ENCODE data around the gene COL6A5.
"Not testable (repeated sequence)": the region's sequence is repeated elsewhere in the genome, so short reads cannot be mapped to it uniquely, and the experiment has no call there.

The COL6A5 gene

DNA sequence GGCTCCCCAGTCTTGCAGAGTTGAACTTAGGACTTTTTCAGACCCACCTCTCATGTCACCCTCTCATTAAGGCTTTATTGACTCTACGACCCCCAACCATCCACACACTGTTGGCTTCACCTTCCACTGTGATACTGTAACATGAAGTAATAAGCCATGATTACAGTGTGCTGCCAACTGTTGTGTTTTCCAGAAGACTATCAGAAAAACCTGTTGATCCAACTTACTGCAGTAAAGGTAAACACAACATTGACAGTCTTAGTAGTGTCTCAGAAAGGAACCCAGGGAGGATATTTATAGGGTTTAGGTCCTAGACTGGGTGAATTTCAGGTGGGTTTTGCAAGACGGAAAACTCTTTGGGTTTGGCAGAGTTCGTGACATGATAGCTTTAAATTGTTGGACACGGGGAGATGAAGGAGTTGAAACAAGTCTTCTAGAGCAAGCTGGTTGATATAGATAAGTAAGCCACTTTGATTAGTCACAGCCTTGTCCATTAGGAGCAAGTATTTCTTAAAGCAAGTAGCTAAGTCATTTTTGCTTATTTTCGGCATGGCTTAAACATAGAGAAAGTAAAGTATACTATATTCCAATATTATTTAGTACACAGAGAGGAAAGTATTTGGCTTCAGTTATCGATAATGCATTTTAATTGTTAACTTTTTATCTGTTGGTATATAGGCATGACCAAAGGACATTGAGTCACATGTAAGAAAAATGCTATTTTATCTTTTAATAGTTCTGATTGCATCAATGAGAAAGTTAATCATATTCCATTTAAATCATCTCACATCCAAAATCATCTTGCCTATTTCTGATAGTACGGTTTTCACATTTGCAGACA is 2.4 kb upstream of the COL6A5 start:
- Histone ChIP-seq H3K79me2 (ENCODE audit: control insufficient read depth, insufficient read depth, low read length, unreplicated experiment) (no peaks in the 10 kb centered on the region), H3K27ac (ENCODE audit: low read depth, low read length) (no peak overlapping the region), H3K27me3 (ENCODE audit: insufficient read depth, low read length) (peaks cover 16% of the 10 kb centered on the region), H3K4me3 (ENCODE audit: low read depth, low read length) (no peak overlapping the region), H2AFZ (ENCODE audit: low read length, unreplicated experiment) (no peak overlapping the region), H3K36me3 (ENCODE audit: insufficient read depth, low read length) (no peaks in the 10 kb centered on the region), H3K4me1 (ENCODE audit: control insufficient read depth, insufficient read depth, low read length, unreplicated experiment) (no peaks in the 10 kb centered on the region)

DNA sequence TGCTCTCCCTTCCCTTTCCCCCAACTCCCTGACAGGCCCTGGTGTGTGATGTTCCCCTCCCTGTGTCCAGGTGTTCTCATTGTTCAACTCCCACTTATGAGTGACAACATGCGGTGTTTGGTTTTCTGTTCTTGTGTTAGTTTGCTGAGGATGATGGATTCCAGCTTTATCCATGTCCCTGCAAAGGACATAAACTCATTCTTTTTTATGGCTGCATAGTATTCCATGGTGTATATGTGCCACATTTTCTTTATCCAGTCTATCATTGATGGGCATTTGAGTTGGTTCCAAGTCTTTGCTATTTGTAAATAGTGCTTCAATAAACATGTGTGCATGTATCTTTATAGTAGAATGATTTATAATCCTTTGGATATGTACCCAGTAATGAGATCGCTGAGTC is 2.8 kb downstream of the COL6A5 start:
- peaks cover 16% of the 10 kb centered on the region for H3K27me3 ChIP-seq (ENCODE audit: insufficient read depth, low read length)

DNA sequence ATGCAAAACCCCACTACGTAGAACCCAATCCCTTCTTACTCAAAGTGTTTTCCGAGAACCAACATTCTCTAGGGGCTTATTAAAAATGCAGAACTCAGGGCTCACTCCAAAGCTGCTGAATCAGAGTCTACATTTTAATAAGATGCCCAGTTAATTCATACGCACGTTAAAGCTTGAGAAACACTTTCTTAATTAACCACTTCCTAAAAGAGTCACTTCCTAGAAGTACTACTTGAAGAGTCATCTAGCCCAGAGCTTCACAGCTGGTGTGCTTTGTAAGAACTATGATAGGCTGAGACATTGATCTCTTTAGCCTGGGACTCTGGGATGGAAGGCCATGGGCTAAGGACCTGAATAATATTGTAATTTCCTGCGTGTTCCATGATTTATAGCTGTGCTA is 9.0 kb downstream of the COL6A5 start:
- no peaks in the 10 kb centered on the region for H3K36me3 ChIP-seq (ENCODE audit: insufficient read depth, low read length)
- H3K79me2 ChIP-seq (ENCODE audit: control insufficient read depth, insufficient read depth, low read length, unreplicated experiment), result no peaks in the 10 kb centered on the region
- no peak overlapping the region for H3K4me3 ChIP-seq (ENCODE audit: low read depth, low read length)
- no peak overlapping the region for H3K27ac ChIP-seq (ENCODE audit: low read depth, low read length)
- no peak overlapping the region for H2AFZ ChIP-seq (ENCODE audit: low read length, unreplicated experiment)
- no peaks in the 10 kb centered on the region for H3K4me1 ChIP-seq (ENCODE audit: control insufficient read depth, insufficient read depth, low read length, unreplicated experiment)
- H3K27me3 ChIP-seq (ENCODE audit: insufficient read depth, low read length), result no peaks in the 10 kb centered on the region

More for the DNA sequence above, 2.8 kb downstream of the COL6A5 start:
- H3K79me2 ChIP-seq (ENCODE audit: control insufficient read depth, insufficient read depth, low read length, unreplicated experiment); H3K4me1 ChIP-seq (ENCODE audit: control insufficient read depth, insufficient read depth, low read length, unreplicated experiment); H3K4me3 ChIP-seq (ENCODE audit: low read depth, low read length); H3K36me3 ChIP-seq (ENCODE audit: insufficient read depth, low read length); H3K27ac ChIP-seq (ENCODE audit: low read depth, low read length); H2AFZ ChIP-seq (ENCODE audit: low read length, unreplicated experiment): not testable (repeated sequence)

DNA sequence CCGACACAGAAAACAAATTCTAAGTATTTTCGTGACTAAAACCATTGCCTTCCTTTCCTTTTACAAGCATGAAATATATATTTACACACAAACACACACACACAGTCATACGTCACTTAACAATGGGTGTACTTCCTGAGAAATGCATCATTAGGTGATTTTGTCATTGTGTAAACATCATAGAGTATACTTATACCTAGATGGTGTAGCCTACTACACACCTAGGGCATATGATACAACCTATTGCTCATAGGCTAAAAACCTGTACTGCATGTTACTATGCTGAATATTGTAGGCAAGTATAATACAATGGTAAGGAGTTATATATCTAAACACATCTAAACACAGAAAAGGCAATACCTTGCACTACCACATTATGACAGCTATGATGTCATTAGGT is 28.6 kb downstream of the COL6A5 start:
- Histone ChIP-seq H3K4me1 (ENCODE audit: control insufficient read depth, insufficient read depth, low read length, unreplicated experiment) (no peaks in the 10 kb centered on the region), H3K27me3 (ENCODE audit: insufficient read depth, low read length) (no peaks in the 10 kb centered on the region), H3K36me3 (ENCODE audit: insufficient read depth, low read length) (no peaks in the 10 kb centered on the region), H3K27ac (ENCODE audit: low read depth, low read length) (no peak overlapping the region), H3K79me2 (ENCODE audit: control insufficient read depth, insufficient read depth, low read length, unreplicated experiment) (no peaks in the 10 kb centered on the region), H2AFZ (ENCODE audit: low read length, unreplicated experiment) (no peak overlapping the region), H3K4me3 (ENCODE audit: low read depth, low read length) (no peak overlapping the region)

DNA sequence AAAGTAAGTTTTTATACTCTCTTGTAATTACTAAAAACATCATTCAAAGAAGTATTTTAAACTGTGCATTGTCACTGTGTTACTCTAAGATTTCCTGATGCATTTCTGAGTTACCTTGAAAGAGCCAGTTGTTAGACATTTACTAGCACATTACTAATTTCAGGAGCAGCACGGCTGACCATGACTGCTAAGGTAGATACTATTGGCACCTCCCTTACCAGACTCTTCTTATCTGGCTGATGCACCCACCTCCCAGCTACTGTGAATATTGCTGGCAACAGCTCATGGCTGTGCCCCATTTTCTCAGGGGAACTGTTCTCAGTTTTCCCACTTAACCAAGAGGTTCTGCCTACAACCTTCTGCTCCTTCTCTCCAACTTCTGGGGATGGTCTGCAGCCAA is 29.4 kb downstream of the COL6A5 start:
- Histone ChIP-seq H3K27ac (ENCODE audit: low read depth, low read length) (no peak overlapping the region), H3K4me3 (ENCODE audit: low read depth, low read length) (no peak overlapping the region), H3K27me3 (ENCODE audit: insufficient read depth, low read length) (no peaks in the 10 kb centered on the region), H3K36me3 (ENCODE audit: insufficient read depth, low read length) (no peaks in the 10 kb centered on the region), H2AFZ (ENCODE audit: low read length, unreplicated experiment) (no peak overlapping the region), H3K79me2 (ENCODE audit: control insufficient read depth, insufficient read depth, low read length, unreplicated experiment) (no peaks in the 10 kb centered on the region), H3K4me1 (ENCODE audit: control insufficient read depth, insufficient read depth, low read length, unreplicated experiment) (no peaks in the 10 kb centered on the region)

DNA sequence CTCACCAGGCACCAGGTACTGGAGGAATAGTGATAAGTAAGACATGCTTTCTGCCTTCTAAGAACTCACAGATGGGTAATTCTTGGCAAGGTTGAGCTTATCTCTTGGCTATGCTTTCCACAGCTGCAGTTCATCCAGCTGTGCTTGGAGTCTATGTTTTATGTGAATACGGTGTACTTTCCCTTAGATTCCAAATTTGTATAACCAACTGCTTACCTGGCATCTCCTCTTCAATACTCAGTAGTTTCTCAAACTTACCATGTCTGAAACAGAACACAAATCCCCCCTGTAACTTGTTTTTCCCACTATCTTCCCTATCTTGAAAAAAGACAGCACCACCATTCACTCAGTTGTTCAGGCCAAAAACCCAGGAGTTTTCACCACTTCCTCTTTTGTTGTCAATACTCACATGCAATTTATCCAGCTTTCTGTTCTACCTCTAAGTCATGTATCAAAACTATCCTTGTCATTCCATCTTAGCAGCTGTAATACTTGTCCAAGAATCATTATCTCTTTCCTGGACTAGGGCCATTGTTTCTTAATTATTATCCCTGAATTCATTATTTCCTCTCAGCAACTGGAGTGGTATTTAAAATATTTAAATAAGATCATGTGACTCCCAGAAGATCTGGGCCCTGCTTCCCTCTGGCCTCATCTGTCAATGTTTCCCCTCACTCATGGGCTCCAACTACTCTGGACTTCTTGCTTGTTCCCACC is 32.6 kb downstream of the COL6A5 start:
- no peaks in the 10 kb centered on the region for H3K79me2 ChIP-seq (ENCODE audit: control insufficient read depth, insufficient read depth, low read length, unreplicated experiment)
- H2AFZ ChIP-seq (ENCODE audit: low read length, unreplicated experiment), result no peak overlapping the region
- H3K4me3 ChIP-seq (ENCODE audit: low read depth, low read length), result no peak overlapping the region
- H3K36me3 ChIP-seq (ENCODE audit: insufficient read depth, low read length), result no peaks in the 10 kb centered on the region
- no peaks in the 10 kb centered on the region for H3K27me3 ChIP-seq (ENCODE audit: insufficient read depth, low read length)
- no peak overlapping the region for H3K27ac ChIP-seq (ENCODE audit: low read depth, low read length)
- H3K4me1 ChIP-seq (ENCODE audit: control insufficient read depth, insufficient read depth, low read length, unreplicated experiment), result no peaks in the 10 kb centered on the region

DNA sequence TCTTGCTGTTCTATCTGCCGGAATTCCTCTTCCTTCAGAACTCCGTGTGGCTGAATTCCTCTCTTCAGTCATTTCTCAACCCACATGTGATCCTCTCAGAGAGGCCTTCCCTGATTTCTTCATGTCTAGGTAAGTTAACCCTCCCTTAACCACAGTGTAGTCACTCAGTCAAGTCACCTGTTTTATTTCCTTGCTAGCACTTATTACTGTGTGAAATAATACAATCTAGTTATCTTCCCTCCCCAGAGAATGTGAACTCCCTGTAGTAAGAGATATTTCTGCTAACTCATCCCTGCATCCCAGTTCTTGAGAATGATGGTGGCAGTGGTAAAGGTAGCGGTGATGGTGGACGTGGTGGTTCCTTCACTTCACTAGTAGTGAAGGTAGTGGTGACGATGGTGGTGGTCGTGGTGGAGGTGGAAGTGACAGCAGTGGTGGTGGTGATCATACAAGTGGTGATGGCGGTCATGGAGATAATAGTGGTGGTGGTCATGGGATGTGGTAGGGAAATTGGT is 33.3 kb downstream of the COL6A5 start:
- H3K4me3 ChIP-seq (ENCODE audit: low read depth, low read length), result no peak overlapping the region
- H2AFZ ChIP-seq (ENCODE audit: low read length, unreplicated experiment), result no peak overlapping the region
- no peak overlapping the region for H3K27ac ChIP-seq (ENCODE audit: low read depth, low read length)

DNA sequence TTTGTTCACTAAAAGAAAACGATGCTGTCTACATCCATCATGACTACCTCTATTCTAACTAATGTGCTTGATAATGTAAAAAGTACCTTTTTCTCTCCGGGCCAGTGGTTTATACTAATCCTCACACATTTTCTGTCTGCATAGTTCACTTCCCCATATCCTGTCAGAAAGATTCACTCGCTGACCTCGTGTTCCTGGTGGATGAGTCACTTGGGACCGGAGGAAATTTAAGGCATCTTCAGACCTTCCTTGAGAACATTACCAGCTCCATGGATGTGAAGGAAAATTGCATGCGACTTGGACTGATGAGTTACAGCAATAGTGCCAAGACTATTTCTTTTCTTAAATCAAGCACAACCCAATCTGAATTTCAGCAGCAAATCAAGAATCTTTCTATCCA is 33.8 kb downstream of the COL6A5 start:
- Histone ChIP-seq H3K79me2 (ENCODE audit: control insufficient read depth, insufficient read depth, low read length, unreplicated experiment) (no peaks in the 10 kb centered on the region), H2AFZ (ENCODE audit: low read length, unreplicated experiment) (no peak overlapping the region), H3K27ac (ENCODE audit: low read depth, low read length) (no peak overlapping the region), H3K36me3 (ENCODE audit: insufficient read depth, low read length) (no peaks in the 10 kb centered on the region), H3K4me3 (ENCODE audit: low read depth, low read length) (no peak overlapping the region), H3K4me1 (ENCODE audit: control insufficient read depth, insufficient read depth, low read length, unreplicated experiment) (no peaks in the 10 kb centered on the region), H3K27me3 (ENCODE audit: insufficient read depth, low read length) (no peaks in the 10 kb centered on the region)

More for the DNA sequence above, 33.3 kb downstream of the COL6A5 start:
- Histone ChIP-seq H3K27me3 (ENCODE audit: insufficient read depth, low read length) (no peaks in the 10 kb centered on the region), H3K36me3 (ENCODE audit: insufficient read depth, low read length) (no peaks in the 10 kb centered on the region), H3K79me2 (ENCODE audit: control insufficient read depth, insufficient read depth, low read length, unreplicated experiment) (no peaks in the 10 kb centered on the region), H3K4me1 (ENCODE audit: control insufficient read depth, insufficient read depth, low read length, unreplicated experiment) (no peaks in the 10 kb centered on the region)

DNA sequence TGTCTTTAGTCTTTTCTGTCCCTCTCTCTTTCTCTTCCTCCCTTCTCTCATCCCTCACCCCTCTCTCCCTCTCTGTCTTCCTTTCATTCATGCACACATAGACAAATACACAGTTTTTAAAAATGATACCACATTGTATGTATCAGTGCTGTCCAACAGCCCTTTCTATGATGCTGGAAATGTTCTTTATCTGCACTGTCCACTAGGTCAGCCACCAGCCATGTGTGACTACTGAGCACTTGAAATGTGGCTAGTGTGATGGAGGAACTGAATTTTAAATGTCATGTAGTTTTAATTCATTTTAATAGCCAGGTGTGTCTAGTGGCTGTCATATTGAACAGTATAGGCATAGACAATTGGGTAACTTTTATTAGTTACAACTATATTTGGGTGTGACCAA is 34.9 kb downstream of the COL6A5 start:
- Histone ChIP-seq H3K36me3 (ENCODE audit: insufficient read depth, low read length) (no peaks in the 10 kb centered on the region), H3K4me1 (ENCODE audit: control insufficient read depth, insufficient read depth, low read length, unreplicated experiment) (no peaks in the 10 kb centered on the region), H3K27ac (ENCODE audit: low read depth, low read length) (no peak overlapping the region), H3K4me3 (ENCODE audit: low read depth, low read length) (no peak overlapping the region), H3K79me2 (ENCODE audit: control insufficient read depth, insufficient read depth, low read length, unreplicated experiment) (no peaks in the 10 kb centered on the region), H2AFZ (ENCODE audit: low read length, unreplicated experiment) (no peak overlapping the region), H3K27me3 (ENCODE audit: insufficient read depth, low read length) (no peaks in the 10 kb centered on the region)

DNA sequence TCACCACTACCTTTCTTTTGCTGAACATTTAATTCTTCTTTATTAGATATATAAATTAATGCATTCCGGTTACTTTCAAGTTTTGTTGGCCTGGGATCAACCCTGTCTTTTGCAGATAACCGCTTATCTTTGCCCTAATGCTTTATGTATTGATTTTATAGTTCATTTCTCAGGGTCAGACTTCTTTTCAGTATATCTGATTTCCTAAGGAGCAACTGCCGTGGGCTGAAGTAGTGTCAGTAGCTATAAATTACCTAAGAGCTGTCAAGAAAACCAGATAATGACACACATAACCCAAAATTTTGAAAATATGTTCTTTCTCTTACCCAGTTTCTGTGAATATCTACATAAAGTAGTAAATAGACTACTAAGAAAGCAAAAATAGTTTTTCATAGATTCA is 38.0 kb downstream of the COL6A5 start:
- Histone ChIP-seq H3K4me1 (ENCODE audit: control insufficient read depth, insufficient read depth, low read length, unreplicated experiment) (no peaks in the 10 kb centered on the region), H3K4me3 (ENCODE audit: low read depth, low read length) (no peak overlapping the region), H3K79me2 (ENCODE audit: control insufficient read depth, insufficient read depth, low read length, unreplicated experiment) (no peaks in the 10 kb centered on the region), H2AFZ (ENCODE audit: low read length, unreplicated experiment) (no peak overlapping the region), H3K36me3 (ENCODE audit: insufficient read depth, low read length) (no peaks in the 10 kb centered on the region), H3K27ac (ENCODE audit: low read depth, low read length) (no peak overlapping the region), H3K27me3 (ENCODE audit: insufficient read depth, low read length) (no peaks in the 10 kb centered on the region)
